ENCODE data around the gene ARHGAP8. TPM values are rescaled to one million over a fixed set of nuclear protein-coding genes. Genes with fewer than 3 reads are reported as not detected.

The ARHGAP8 gene
- polyA plus RNA-seq, 3 donors: 0.03 TPM; not detected in 2

DNA sequence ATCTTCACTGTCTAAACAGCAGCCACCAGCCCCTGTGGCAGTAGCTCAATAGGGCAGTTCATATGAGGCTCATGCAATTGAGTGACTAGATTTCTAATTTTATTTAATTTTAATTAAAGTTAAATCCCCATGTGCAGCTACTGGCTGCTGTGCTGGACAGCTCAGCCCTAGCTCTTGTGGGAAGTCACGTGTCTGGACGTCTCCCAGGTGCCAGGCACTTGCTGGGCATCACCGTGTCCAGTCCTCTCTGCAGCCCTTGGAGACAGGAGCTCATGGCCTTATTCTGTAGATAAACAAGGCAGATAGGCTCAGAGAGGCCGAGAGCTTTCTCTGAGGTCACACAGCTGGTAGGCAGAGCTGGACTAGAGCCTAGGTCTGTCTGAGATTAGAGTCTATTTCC, 95.0 kb downstream of the ARHGAP8 start:
- H3K9me3 ChIP-seq (replicated peaks in 1 of 2; ENCODE audit: control insufficient read depth in 1 of 2, insufficient read depth in 1 of 2, low read length in 2 of 2): peaks cover 0 to 13% of the 10 kb centered on the region in 2 donors
- no peaks in the 10 kb centered on the region for H3K27me3 ChIP-seq (ENCODE audit: control insufficient read depth in 2 of 2, insufficient read depth in 2 of 2, low read length in 2 of 2)
- no peak overlapping the region for H3K27ac ChIP-seq (ENCODE audit: low read depth in 1 of 2, low read length in 2 of 2)
- H3K79me2 ChIP-seq (ENCODE audit: insufficient read depth, low read length): no peaks in the 10 kb centered on the region
- no peak overlapping the region for H2AFZ ChIP-seq (ENCODE audit: insufficient read depth, low read depth, low read length, poor library complexity, severe bottlenecking)
- no peaks in the 10 kb centered on the region for H3K4me1 ChIP-seq (ENCODE audit: control insufficient read depth in 1 of 2, insufficient read depth in 2 of 2, low read length in 2 of 2)
- Mint-ChIP-seq H3K9me3 (peaks cover 3 to 19% (median 15%) of the 10 kb centered on the region in 7 donors), H3K36me3 (no peaks in the 10 kb centered on the region), H3K27me3 (ENCODE audit: low read depth in 3 of 3) (peaks cover 0 to 5% (median 1%) of the 10 kb centered on the region in 3 donors), H3K4me1 (no peaks in the 10 kb centered on the region), H3K4me3 (no peak overlapping the region), H3K27ac (no peak overlapping the region)
- H4K20me1 ChIP-seq (ENCODE audit: insufficient read depth, low read length): no peaks in the 10 kb centered on the region
- 90% methylated on average over 4 of the region's 4 CpGs for WGBS (ENCODE audit: insufficient coverage)
- no peaks in the 10 kb centered on the region for H3K36me3 ChIP-seq (replicated peaks in 1 of 2; ENCODE audit: control insufficient read depth in 1 of 2, insufficient read depth in 2 of 2, low read length in 2 of 2)
- intact Hi-C loops (cut with micrococcal nuclease): no loop called here
- H3K4me3 ChIP-seq (replicated peaks in 1 of 3; ENCODE audit: low read depth in 2 of 3, low read length in 3 of 3): no peak overlapping the region
- no peak overlapping the region for H3K4me2 ChIP-seq (replicated peaks; ENCODE audit: extremely low read depth, low read length, poor library complexity, severe bottlenecking)
- no peak overlapping the region for H3K9ac ChIP-seq (ENCODE audit: insufficient read depth, low read length, poor library complexity, severe bottlenecking)
- DNase-seq: no peak
- no peak for TF ChIP-seq CTCF (IDR thresholded peaks at IDR 0.05)

DNA sequence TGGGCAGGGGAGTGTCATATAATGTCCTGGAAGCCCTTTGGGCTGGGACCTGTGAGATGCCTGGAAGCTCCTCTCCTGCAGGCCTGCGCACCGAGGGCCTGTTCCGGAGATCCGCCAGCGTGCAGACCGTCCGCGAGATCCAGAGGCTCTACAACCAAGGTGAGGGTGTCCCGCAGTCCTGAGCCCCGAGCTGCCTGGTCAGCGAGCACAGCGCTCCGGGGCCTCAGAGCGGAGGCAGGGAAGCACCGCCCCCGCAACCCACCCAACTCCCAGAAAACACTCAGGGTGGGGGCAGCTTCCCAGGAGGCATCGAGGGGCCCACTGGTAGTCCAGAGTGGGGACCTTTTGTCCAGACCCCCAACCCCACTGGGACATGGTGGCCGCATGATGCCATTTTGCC, 95.5 kb downstream of the ARHGAP8 start:
- intact Hi-C loops (cut with micrococcal nuclease): no loop called here
- Mint-ChIP-seq H3K4me1 (no peaks in the 10 kb centered on the region), H3K27me3 (ENCODE audit: low read depth in 3 of 3) (peaks cover 0 to 5% (median 1%) of the 10 kb centered on the region in 3 donors), H3K36me3 (no peaks in the 10 kb centered on the region), H3K4me3 (no peak overlapping the region), H3K27ac (no peak overlapping the region), H3K9me3 (peaks cover 3 to 18% (median 15%) of the 10 kb centered on the region in 7 donors)
- no peak overlapping the region for H3K4me3 ChIP-seq (replicated peaks in 1 of 3; ENCODE audit: low read depth in 2 of 3, low read length in 3 of 3)
- H3K4me2 ChIP-seq (replicated peaks; ENCODE audit: extremely low read depth, low read length, poor library complexity, severe bottlenecking): no peak overlapping the region
- H3K36me3 ChIP-seq (replicated peaks in 1 of 2; ENCODE audit: control insufficient read depth in 1 of 2, insufficient read depth in 2 of 2, low read length in 2 of 2): no peaks in the 10 kb centered on the region
- H3K27me3 ChIP-seq (ENCODE audit: control insufficient read depth in 2 of 2, insufficient read depth in 2 of 2, low read length in 2 of 2): no peaks in the 10 kb centered on the region
- no peak overlapping the region for H3K27ac ChIP-seq (ENCODE audit: low read depth in 1 of 2, low read length in 2 of 2)
- no peak for DNase-seq
- WGBS (ENCODE audit: insufficient coverage): 97% methylated on average over 12 of the region's 18 CpGs
- no peak overlapping the region for H2AFZ ChIP-seq (ENCODE audit: insufficient read depth, low read depth, low read length, poor library complexity, severe bottlenecking)
- H4K20me1 ChIP-seq (ENCODE audit: insufficient read depth, low read length): no peaks in the 10 kb centered on the region
- H3K79me2 ChIP-seq (ENCODE audit: insufficient read depth, low read length): no peaks in the 10 kb centered on the region
- no peak for TF ChIP-seq CTCF (IDR thresholded peaks at IDR 0.05)
- no peak overlapping the region for H3K9ac ChIP-seq (ENCODE audit: insufficient read depth, low read length, poor library complexity, severe bottlenecking)
- H3K4me1 ChIP-seq (ENCODE audit: control insufficient read depth in 1 of 2, insufficient read depth in 2 of 2, low read length in 2 of 2): no peaks in the 10 kb centered on the region
- H3K9me3 ChIP-seq (replicated peaks in 1 of 2; ENCODE audit: control insufficient read depth in 1 of 2, insufficient read depth in 1 of 2, low read length in 2 of 2): peaks cover 0 to 13% of the 10 kb centered on the region in 2 donors

Data from CD14-positive monocyte (primary cell).